Head of caudate nucleus (tissue), 42 donors: ENCODE measurements around the gene TEPSIN.

Experiments used
- DNase-seq, 42 donors: peaks; one replicate each; pipeline versions ENCODE4 v3.0.0 to v3.0.0-alpha.2; 2020 to 2021; ENCODE audit warnings: mixed read lengths in 7 of 42
- intact Hi-C: fragments of 100-400 bp; cut with DNase I; formaldehyde crosslinking; loops from one replicate; pipeline ENCODE4 v1.15.0; 2022

Gene TEPSIN

DNA sequence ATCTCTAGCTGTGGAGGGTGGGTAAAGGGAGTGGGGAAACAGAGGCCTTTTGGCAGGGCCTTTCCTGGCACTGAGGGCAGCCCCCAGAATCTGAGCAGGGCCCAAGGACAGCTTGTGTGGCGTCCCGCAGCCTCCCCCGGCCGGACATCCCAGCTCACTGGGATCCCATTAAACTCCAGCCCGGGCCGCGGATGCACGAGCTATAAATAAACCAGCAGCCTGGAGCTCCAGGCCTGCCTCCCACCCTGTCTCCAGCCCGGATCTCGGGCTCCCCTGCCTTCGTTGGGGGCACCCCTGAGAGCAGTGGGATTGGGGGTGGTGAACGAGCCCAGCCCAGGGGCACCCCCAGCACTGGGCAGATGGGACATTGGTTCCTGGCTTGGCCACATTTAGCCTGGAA, 59.0 kb downstream of the TEPSIN start:
- no peak for DNase-seq

DNA sequence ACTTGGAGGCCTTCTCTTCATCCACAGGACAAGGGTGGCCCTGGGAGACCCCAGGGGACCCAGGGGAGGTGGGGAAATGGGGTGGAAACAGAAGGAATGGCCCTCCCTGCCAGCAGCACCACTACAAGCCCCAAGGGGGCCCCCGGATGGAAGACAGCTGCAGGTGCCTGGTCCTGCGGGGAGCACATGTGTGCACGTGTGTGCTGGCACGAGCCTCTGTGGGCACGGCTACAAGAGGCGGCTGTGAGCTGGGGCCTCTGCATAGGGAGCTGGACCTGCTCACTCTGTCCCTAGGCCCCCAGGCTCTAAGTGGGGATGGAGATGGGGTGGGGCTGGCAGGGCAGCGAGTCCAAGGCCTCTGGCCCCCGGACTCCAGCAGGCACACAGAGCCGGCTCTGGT, 59.6 kb downstream of the TEPSIN start:
- intact Hi-C loops, result no loop called here
- no peak for DNase-seq

More for the DNA sequence above, 59.0 kb downstream of the TEPSIN start:
- intact Hi-C loops, result no loop called here
